Right lobe of liver (tissue), 6 donors: ENCODE data around the gene CMTM5. TPM values are rescaled to one million over a fixed set of nuclear protein-coding genes. Genes with fewer than 3 reads are reported as not detected.

Experiments
- ATAC-seq, 4 donors: fragments of 200-7000 bp; cut with Tn5 transposase; one replicate each; pipeline ENCODE4 v1.9.1; 2020; ENCODE audit warnings: mild to moderate bottlenecking in 4 of 4, moderate library complexity in 4 of 4
- DNase-seq, 3 donors: peaks; one replicate each; pipeline ENCODE4 v3.0.0-alpha.2; 2020
- H3K27ac ChIP-seq, 3 donors: fragments of 200-600 bp; one replicate each; pipeline ENCODE4 v1.8.0; 2022
- H3K27me3 ChIP-seq, 2 donors: fragments of 200-600 bp; one replicate each; pipeline ENCODE4 v1.8.0; 2022
- H3K36me3 ChIP-seq, 4 donors: fragments of 200-600 bp; sonication (generic) in 1 of 4; one replicate each; pipeline versions ENCODE4 v1.5.1 to v1.8.0; 2017 to 2022; ENCODE audit warnings: control low read depth in 1 of 4
- H3K4me1 ChIP-seq, 4 donors: fragments of 200-600 bp; sonication (generic) in 1 of 4; one replicate each; pipeline versions ENCODE4 v1.5.1 to v1.8.0; 2017 to 2022; ENCODE audit warnings: control low read depth in 1 of 4
- H3K4me3 ChIP-seq, 3 donors: fragments of 200-600 bp; one replicate each; pipeline ENCODE4 v1.8.0; 2022
- H3K9me3 ChIP-seq, 4 donors: fragments of 200-600 bp; sonication (generic) in 1 of 4; one replicate each; pipeline versions ENCODE4 v1.5.1 to v1.8.0; 2017 to 2022; ENCODE audit warnings: control low read depth in 1 of 4
- POLR2A ChIP-seq: fragments of 450-650 bp; IDR thresholded peaks from one replicate; pipeline ENCODE4 v1.6.1; 2017; ENCODE audit warnings: antibody characterized with exemption, mild to moderate bottlenecking
- WGBS: methylation state at CpG from one replicate; pipeline ENCODE4 v1.1.6; 2018; ENCODE audit warnings: low coverage, low lambda C conversion rate; ENCODE audit not compliant: insufficient coverage; ENCODE audit errors: missing lambda C conversion rate; 5-methylcytosine and 5-hydroxymethylcytosine counted together
- intact Hi-C, 2 donors: fragments of 100-400 bp; cut with DNase I; formaldehyde crosslinking; loops; one replicate each; pipeline versions ENCODE4 v1.11.2 to v1.14.1; 2022
- total RNA-seq, 6 experiments: library from RNA; depleted of rRNA in 2 of 6; stranded (reverse); fragments of >200 nt in 2 of 6; fragmentation: NEBNext Ultra II Directional in 3 of 6; extraction: Animal tissue kit (Norgen Biotek cat#: 25700) in 3 of 6; gene quantifications; one replicate each; pipeline versions ENCODE4 v1.1.0 to v1.2.4, GENCODE V29; 2016 to 2023
- TF ChIP-seq, protein P1 (sequence below), 4 donors: fragments of 200-600 bp in 3 of 4; fragments of 450-650 bp in 1 of 4; IDR thresholded peaks; one replicate each; pipeline versions ENCODE4 v1.5.1 to v1.8.0; 2016 to 2022; ENCODE audit warnings: antibody characterized with exemption in 4 of 4, mild to moderate bottlenecking in 2 of 4
- donor health status: DM: no; HTN: yes; CAD: no.
- donor health status: DM: no; HTN: no; CAD: no.
- donor health status: DM: no; HTN: no; CAD: no.
- donor health status: DM: no; HTN: yes; CAD: no.
- donor health status: DM: no; HTN: yes; CAD: no.

The CMTM5 gene
- total RNA-seq, 6 experiments from 2014 or later = 0.32 to 0.49 TPM; not detected in 4

- intact Hi-C loops = no loop called here
- peak in 1 of 3 donors; percentile 37 for DNase-seq
- TF ChIP-seq POLR2A = no peak
- TF ChIP-seq, protein P1, sequence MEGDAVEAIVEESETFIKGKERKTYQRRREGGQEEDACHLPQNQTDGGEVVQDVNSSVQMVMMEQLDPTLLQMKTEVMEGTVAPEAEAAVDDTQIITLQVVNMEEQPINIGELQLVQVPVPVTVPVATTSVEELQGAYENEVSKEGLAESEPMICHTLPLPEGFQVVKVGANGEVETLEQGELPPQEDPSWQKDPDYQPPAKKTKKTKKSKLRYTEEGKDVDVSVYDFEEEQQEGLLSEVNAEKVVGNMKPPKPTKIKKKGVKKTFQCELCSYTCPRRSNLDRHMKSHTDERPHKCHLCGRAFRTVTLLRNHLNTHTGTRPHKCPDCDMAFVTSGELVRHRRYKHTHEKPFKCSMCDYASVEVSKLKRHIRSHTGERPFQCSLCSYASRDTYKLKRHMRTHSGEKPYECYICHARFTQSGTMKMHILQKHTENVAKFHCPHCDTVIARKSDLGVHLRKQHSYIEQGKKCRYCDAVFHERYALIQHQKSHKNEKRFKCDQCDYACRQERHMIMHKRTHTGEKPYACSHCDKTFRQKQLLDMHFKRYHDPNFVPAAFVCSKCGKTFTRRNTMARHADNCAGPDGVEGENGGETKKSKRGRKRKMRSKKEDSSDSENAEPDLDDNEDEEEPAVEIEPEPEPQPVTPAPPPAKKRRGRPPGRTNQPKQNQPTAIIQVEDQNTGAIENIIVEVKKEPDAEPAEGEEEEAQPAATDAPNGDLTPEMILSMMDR (IDR thresholded peaks at IDR 0.05) = no peak
Observed at GRCh38 chr14:23357261-23357660, 19.6 kb upstream of the CMTM5 start.

GRCh38 chr14:23358042-23358441, 18.8 kb upstream of the CMTM5 start:
- ATAC-seq (no peak), DNase-seq (no peak)
- H3K36me3 ChIP-seq = no peaks in the 10 kb centered on the region
- WGBS = 50% methylated on average over 1 of the region's 3 CpGs
- no peak for TF ChIP-seq POLR2A
- TF ChIP-seq, protein P1 (IDR thresholded peaks at IDR 0.05) = no peak
- no peaks in the 10 kb centered on the region for H3K9me3 ChIP-seq
- no peak overlapping the region for H3K27ac ChIP-seq
- no peaks in the 10 kb centered on the region for H3K4me1 ChIP-seq
- no peaks in the 10 kb centered on the region for H3K27me3 ChIP-seq
- no peak overlapping the region for H3K4me3 ChIP-seq
- intact Hi-C loops = no loop called here

More at GRCh38 chr14:23357261-23357660, 19.6 kb upstream of the CMTM5 start:
- Histone ChIP-seq H3K27me3 (no peaks in the 10 kb centered on the region), H3K9me3 (no peaks in the 10 kb centered on the region), H3K27ac (no peak overlapping the region), H3K36me3 (no peaks in the 10 kb centered on the region), H3K4me3 (no peak overlapping the region), H3K4me1 (peaks cover 0 to under 1% (median 0%) of the 10 kb centered on the region in 4 donors)
- no CpG with 5 or more reads among the region's 8 CpGs for WGBS
- no peak for ATAC-seq

DNA sequence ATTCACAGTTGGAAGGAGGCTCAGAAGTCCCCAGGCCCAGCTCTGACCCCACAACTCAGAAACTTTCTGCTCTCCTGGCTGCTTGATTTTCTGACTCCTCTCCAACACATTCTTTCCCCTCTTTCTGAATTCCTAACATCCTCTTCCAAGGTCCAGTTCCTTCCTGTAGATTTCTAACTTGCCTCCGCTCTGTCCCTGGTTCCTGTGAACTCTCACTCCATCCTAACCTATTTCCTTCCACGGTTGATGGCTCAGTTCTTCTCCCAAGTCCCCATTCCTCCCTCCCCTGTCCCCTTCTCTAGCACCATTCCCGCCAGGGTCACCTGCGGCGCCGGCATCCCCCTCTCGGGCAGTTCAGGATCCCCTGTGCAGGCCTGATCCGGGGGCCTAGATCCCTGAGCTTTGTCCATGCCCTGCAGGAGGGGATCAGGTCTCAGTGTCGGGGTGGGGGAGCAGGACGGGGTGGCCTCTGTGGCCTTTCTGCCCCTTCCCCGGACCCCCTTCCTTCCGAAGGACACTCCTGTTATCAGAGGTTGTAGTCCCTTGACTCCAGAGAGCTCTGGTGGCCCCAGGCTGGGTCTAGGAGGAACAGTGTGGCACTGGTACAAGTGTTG, 18.2 kb upstream of the CMTM5 start:
- peak in 1 of 3 donors; percentile 33 for DNase-seq
- H3K27me3 ChIP-seq = no peaks in the 10 kb centered on the region

DNA sequence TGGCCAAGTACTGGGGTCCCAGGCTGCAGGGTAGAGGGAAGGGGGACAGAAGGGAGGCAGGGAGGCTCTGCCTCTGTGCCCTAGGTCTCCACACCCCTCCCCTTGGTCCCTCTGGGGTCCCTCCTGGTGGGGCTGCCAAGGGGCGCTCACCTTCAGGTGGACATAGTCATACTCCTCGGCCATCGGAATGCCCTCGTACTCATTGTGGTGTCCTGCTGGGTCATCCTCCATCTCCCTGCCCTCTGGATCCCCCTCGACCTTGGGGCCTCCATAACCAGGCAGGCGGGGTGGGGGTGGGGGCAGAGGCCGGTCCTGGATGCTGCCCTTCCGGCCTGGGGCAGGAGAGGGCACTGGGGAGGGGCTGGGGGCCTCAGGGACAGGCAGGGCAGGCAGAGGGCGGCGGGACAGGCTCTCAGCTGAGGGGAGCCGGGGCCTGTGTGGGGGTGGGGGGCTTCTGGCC, 17.6 kb upstream of the CMTM5 start:
- Histone ChIP-seq H3K4me3 (no peak overlapping the region), H3K27ac (no peak overlapping the region), H3K9me3 (no peaks in the 10 kb centered on the region), H3K4me1 (no peaks in the 10 kb centered on the region), H3K36me3 (no peaks in the 10 kb centered on the region), H3K27me3 (no peaks in the 10 kb centered on the region)
- intact Hi-C loops = no loop called here
- DNase-seq = peak in 1 of 3 donors; percentile 39
- ATAC-seq = peak in 2 of 4 donors; percentile 15 to 18
- 40% methylated on average over 1 of the region's 11 CpGs for WGBS
- TF ChIP-seq, protein P1 (IDR thresholded peaks at IDR 0.05) = no peak
- no peak for TF ChIP-seq POLR2A

More for the DNA sequence above, 18.2 kb upstream of the CMTM5 start:
- TF ChIP-seq, protein P1 (IDR thresholded peaks at IDR 0.05) = no peak
- TF ChIP-seq POLR2A = no peak
- ATAC-seq = peak in 1 of 4 donors; percentile 11
- Histone ChIP-seq H3K4me3 (no peak overlapping the region), H3K4me1 (no peaks in the 10 kb centered on the region), H3K27ac (no peak overlapping the region), H3K9me3 (no peaks in the 10 kb centered on the region), H3K36me3 (no peaks in the 10 kb centered on the region)
- intact Hi-C loops = no loop called here
- 77% methylated on average over 7 of the region's 12 CpGs for WGBS
